Progenitor cell of endocrine pancreas (in vitro differentiated cells): ENCODE measurements around the gene SCFD2. TPM values are rescaled to one million over a fixed set of nuclear protein-coding genes. Genes with fewer than 3 reads are reported as not detected.

ENCODE experiments used
- DNase-seq: peaks from one replicate; pipeline ENCODE4 v3.0.0; 2021; ENCODE audit warnings: low spot score; ENCODE audit not compliant: unreplicated experiment
- H3K27ac Mint-ChIP-seq: 2 replicates; pipeline ENCODE4 v1.8.0; 2021; ENCODE audit warnings: mild to moderate bottlenecking, moderate library complexity, mixed read lengths
- H3K27me3 Mint-ChIP-seq: 2 replicates; pipeline ENCODE4 v1.8.0; 2021; ENCODE audit warnings: mixed read lengths
- H3K36me3 Mint-ChIP-seq: 2 replicates; pipeline ENCODE4 v1.8.0; 2022; ENCODE audit warnings: mixed read lengths; ENCODE audit not compliant: insufficient read depth
- H3K4me1 Mint-ChIP-seq: 2 replicates; pipeline ENCODE4 v1.8.0; 2021; ENCODE audit warnings: low read depth, mixed read lengths
- H3K4me3 Mint-ChIP-seq: 2 replicates; pipeline ENCODE4 v1.8.0; 2021; ENCODE audit warnings: low read depth, mild to moderate bottlenecking, moderate library complexity, mixed read lengths
- H3K9me3 Mint-ChIP-seq: 2 replicates; pipeline ENCODE4 v1.8.0; 2021; ENCODE audit warnings: low read depth, mixed read lengths
- total RNA-seq: library from RNA; stranded (reverse); gene quantifications from 2 replicates; pipeline ENCODE4 v1.2.1, GENCODE V29; 2021
- TF ChIP-seq, protein P1 (sequence below): fragments of 200-600 bp; sonication (generic); IDR thresholded peaks from one replicate; pipeline ENCODE4 v1.5.0; 2021; ENCODE audit warnings: antibody characterized with exemption, mild to moderate bottlenecking; ENCODE audit not compliant: unreplicated experiment

SCFD2 gene
- total RNA-seq, 1 donor from 2014 or later: 12.5 TPM

DNA sequence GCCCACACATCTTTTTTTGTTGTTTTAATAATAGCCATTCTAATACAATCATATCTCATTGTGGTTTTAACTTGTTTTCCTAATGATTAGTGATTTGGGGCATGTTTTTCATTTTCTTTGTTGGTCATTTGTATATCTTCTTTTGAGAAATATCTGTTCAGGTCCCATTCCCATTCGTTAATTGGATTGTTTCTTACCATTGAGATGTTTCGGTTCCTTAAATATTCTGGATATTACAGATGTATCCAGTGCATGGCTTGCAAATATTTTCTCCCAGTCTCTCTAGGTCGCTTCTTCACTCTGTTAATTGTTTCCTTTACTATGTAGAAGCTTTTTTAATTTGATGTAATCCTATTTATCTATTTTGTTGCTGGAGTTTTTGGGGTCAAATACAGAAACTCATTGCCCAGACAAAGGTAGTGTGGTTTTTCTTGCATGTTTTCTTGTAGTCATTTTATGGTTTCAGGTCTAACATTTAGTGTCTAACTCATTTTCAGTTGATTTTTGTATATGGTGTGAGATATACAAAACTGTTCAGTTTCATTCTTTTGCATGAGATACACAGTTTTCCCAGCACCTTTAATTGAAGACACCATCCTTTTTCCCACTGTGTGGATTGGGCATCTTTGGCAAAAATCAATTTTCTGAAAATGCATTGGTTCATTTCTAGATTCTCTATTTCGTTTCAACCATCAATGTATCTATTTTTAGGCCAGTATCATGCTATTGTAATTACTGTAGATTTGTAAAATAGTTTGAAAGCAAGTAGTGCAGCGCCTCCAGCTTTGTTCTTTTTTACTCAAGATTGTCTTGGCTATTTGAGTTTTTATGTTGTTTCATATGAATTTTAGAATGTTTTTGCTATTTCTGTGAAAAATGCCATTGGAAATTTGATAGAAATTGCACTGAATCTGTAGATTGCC, 195.9 kb downstream of the SCFD2 start:
- Mint-ChIP-seq H3K27ac (no peak overlapping the region), H3K36me3 (peaks cover 4% of the 10 kb centered on the region), H3K4me1 (no peaks in the 10 kb centered on the region), H3K9me3 (peaks cover 15% of the 10 kb centered on the region), H3K4me3 (no peak overlapping the region), H3K27me3 (no peaks in the 10 kb centered on the region)
- DNase-seq: no peak
- TF ChIP-seq, protein P1, sequence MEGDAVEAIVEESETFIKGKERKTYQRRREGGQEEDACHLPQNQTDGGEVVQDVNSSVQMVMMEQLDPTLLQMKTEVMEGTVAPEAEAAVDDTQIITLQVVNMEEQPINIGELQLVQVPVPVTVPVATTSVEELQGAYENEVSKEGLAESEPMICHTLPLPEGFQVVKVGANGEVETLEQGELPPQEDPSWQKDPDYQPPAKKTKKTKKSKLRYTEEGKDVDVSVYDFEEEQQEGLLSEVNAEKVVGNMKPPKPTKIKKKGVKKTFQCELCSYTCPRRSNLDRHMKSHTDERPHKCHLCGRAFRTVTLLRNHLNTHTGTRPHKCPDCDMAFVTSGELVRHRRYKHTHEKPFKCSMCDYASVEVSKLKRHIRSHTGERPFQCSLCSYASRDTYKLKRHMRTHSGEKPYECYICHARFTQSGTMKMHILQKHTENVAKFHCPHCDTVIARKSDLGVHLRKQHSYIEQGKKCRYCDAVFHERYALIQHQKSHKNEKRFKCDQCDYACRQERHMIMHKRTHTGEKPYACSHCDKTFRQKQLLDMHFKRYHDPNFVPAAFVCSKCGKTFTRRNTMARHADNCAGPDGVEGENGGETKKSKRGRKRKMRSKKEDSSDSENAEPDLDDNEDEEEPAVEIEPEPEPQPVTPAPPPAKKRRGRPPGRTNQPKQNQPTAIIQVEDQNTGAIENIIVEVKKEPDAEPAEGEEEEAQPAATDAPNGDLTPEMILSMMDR: no peak

DNA sequence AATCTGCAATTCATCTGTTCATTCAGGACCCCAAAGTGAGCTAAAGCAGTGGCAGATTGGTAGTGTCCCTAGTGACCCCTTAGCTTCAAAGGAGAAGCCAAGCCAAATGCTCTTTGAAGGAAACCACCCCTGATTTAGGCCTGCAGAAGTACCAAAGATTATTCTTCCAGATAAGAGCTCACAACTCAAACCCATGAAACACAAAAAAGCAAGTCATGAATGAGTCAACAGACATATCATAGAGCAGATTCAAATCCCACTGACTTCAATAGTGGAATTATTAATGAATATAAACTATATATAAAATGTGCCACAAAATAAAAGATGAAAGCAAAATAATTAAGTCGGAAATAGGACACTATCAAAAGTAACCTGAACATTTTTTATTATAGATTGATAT, 197.6 kb downstream of the SCFD2 start:
- no peaks in the 10 kb centered on the region for H3K27me3 Mint-ChIP-seq
- no peaks in the 10 kb centered on the region for H3K4me1 Mint-ChIP-seq
- TF ChIP-seq, protein P1: no peak
- DNase-seq: no peak
- H3K27ac Mint-ChIP-seq: no peak overlapping the region
- no peak overlapping the region for H3K4me3 Mint-ChIP-seq
- H3K36me3 Mint-ChIP-seq: peaks cover 2% of the 10 kb centered on the region
- peaks cover 10% of the 10 kb centered on the region for H3K9me3 Mint-ChIP-seq

DNA sequence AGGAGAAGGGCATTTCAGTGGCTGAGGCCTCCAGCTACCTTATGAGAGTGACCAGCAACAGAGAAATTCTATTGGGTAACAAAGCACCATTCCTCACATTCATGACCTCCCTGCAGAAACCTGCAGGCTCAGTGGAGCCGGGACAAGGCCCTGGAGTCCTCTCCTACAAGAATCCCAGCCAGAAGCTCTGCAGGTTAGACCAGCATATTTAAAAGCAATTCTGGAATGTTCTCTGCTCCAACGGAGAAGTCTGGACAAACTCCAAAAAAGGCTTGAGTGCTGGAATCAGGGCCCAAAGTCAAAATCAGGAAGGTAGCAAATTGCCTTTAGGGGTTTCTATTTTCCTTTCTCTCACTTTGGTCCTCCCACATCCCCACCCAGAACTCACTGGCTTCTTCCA, 202.9 kb downstream of the SCFD2 start:
- no peak overlapping the region for H3K27ac Mint-ChIP-seq
- TF ChIP-seq, protein P1: no peak
- no peaks in the 10 kb centered on the region for H3K36me3 Mint-ChIP-seq
- H3K4me1 Mint-ChIP-seq: peaks cover 6% of the 10 kb centered on the region
- no peak overlapping the region for H3K4me3 Mint-ChIP-seq
- no peaks in the 10 kb centered on the region for H3K9me3 Mint-ChIP-seq
- no peaks in the 10 kb centered on the region for H3K27me3 Mint-ChIP-seq
- DNase-seq: no peak

DNA sequence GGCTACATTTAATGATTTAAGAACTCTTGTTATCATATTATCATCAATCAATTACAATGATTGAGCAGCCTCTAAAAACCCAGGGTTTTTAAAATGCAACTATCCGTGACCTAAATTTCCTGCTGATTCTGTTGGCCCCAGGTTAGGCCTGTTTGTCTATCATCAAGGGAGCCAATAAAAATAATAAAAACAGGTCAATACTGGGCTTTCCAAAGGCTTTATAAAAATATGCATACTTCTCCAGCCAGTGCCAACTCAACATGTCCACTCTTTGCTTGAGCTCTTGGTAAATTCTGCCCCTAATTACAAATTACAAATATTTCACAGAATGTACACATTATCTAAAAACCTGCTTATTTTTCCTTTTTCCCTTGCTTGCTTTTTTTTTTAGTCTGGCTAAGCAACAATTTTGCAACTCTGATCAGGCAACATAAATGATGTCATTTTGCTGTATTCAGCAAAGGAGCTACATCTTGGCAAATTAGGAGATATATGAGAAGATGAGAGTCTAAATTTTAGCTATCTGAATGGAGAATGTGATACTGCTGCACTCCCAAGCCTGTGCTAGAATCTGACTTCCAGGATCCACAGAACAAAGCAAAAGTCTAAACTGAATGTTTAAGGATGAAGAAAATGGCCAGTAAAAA, 204.0 kb downstream of the SCFD2 start:
- TF ChIP-seq, protein P1: no peak
- Mint-ChIP-seq H3K4me3 (no peak overlapping the region), H3K27ac (no peak overlapping the region), H3K36me3 (no peaks in the 10 kb centered on the region), H3K9me3 (no peaks in the 10 kb centered on the region), H3K4me1 (peaks cover 6% of the 10 kb centered on the region), H3K27me3 (no peaks in the 10 kb centered on the region)
- DNase-seq: no peak

DNA sequence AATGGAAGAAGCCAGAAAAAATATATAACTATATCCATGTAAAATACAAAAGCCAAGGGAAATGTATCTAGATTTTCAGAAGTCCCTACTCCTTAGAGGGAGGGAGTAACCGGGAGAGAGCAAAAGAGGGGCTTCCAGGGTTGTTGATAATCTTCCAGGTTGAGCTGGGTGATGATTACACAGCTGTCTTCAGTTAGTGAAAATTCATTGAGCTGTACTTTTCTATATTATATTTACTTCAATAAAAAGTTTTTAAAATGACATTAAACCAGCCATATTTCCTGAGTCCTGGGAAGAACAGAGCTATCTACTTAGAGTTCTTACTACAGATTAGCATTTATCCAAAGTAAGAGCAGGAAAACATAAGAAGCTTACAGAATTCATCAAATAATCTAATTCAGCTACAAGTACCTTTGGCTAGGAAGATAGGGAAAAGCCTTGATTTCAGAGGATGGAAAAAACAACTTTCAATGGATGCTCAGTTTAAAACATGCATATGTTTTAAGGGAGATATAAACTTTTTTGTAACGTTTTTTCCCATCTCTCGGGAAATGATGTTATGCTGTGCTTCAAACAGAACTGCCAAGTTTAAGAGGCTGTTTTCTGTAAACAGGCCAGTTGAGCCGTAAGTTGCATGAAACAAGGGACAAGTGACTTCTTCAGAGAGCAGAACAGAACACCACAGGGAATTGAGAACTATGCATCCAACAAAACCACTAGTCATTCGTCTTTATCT, 204.6 kb downstream of the SCFD2 start:
- H3K36me3 Mint-ChIP-seq: no peaks in the 10 kb centered on the region
- H3K4me1 Mint-ChIP-seq: peaks cover 6% of the 10 kb centered on the region
- H3K27me3 Mint-ChIP-seq: no peaks in the 10 kb centered on the region
- H3K27ac Mint-ChIP-seq: no peak overlapping the region
- TF ChIP-seq, protein P1: no peak
- H3K9me3 Mint-ChIP-seq: no peaks in the 10 kb centered on the region
- no peak overlapping the region for H3K4me3 Mint-ChIP-seq
- no peak for DNase-seq
